ENCODE measurements around the gene DAAM1.

GRCh38 chr14:59256331-59256730, 67.9 kb downstream of the DAAM1 start:
- TF ChIP-seq, protein P1, sequence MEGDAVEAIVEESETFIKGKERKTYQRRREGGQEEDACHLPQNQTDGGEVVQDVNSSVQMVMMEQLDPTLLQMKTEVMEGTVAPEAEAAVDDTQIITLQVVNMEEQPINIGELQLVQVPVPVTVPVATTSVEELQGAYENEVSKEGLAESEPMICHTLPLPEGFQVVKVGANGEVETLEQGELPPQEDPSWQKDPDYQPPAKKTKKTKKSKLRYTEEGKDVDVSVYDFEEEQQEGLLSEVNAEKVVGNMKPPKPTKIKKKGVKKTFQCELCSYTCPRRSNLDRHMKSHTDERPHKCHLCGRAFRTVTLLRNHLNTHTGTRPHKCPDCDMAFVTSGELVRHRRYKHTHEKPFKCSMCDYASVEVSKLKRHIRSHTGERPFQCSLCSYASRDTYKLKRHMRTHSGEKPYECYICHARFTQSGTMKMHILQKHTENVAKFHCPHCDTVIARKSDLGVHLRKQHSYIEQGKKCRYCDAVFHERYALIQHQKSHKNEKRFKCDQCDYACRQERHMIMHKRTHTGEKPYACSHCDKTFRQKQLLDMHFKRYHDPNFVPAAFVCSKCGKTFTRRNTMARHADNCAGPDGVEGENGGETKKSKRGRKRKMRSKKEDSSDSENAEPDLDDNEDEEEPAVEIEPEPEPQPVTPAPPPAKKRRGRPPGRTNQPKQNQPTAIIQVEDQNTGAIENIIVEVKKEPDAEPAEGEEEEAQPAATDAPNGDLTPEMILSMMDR (IDR thresholded peaks at IDR 0.05) = no peak
- no peak for TF ChIP-seq POLR2A (IDR thresholded peaks at IDR 0.05)
